SK-N-SH treated with all-trans-retinoic acid at 6 μM for 48 hours (cell line): Measurements from ENCODE around the gene NDOR1.

Experiments used
- BACH2 ChIP-seq: fragments of 250-450 bp; sonication (Bioruptor Pico); IDR thresholded peaks from 2 replicates; pipeline ENCODE4 v1.9.0; 2021; ENCODE audit warnings: mild to moderate bottlenecking, borderline replicate concordance
- CREB5 ChIP-seq: fragments of 250-450 bp; sonication (Bioruptor Pico); IDR thresholded peaks from 2 replicates; pipeline ENCODE4 v1.5.1; 2020; ENCODE audit warnings: low read depth, mild to moderate bottlenecking, moderate library complexity
- GLIS3 ChIP-seq: fragments of 250-450 bp; sonication (Bioruptor Pico); IDR thresholded peaks from 2 replicates; pipeline ENCODE4 v1.5.0; 2020; ENCODE audit warnings: mild to moderate bottlenecking, moderate library complexity
- PATZ1 ChIP-seq: fragments of 250-450 bp; sonication (Bioruptor Pico); IDR thresholded peaks from 2 replicates; pipeline ENCODE4 v1.8.0; 2020; ENCODE audit warnings: mild to moderate bottlenecking, moderate library complexity, borderline replicate concordance
- POU6F1 ChIP-seq: fragments of 250-450 bp; sonication (Bioruptor Pico); IDR thresholded peaks from 2 replicates; pipeline ENCODE4 v1.8.0; 2021; ENCODE audit warnings: low read depth, mild to moderate bottlenecking, moderate library complexity, borderline replicate concordance
- RARB ChIP-seq: fragments of 250-450 bp; sonication (Bioruptor Pico); IDR thresholded peaks from 2 replicates; pipeline ENCODE4 v1.8.0; 2021; ENCODE audit warnings: mild to moderate bottlenecking, moderate library complexity
- TCF4 ChIP-seq: fragments of 250-450 bp; sonication (Bioruptor Pico); IDR thresholded peaks from 2 replicates; pipeline ENCODE4 v1.8.0; 2021; ENCODE audit warnings: mild to moderate bottlenecking, moderate library complexity, borderline replicate concordance
- TSHZ2 ChIP-seq: fragments of 250-450 bp; sonication (Bioruptor Pico); IDR thresholded peaks from 2 replicates; pipeline ENCODE4 v1.5.0; 2020; ENCODE audit warnings: mild to moderate bottlenecking, moderate library complexity
- ZNF565 ChIP-seq: fragments of 450-650 bp; formaldehyde crosslinking; conservative IDR thresholded peaks from 2 replicates; pipeline ENCODE4 v1.5.0; 2020; ENCODE audit warnings: low read depth, mild to moderate bottlenecking, moderate library complexity

- TF ChIP-seq CREB5 (CRISPR knock-in tag) (no peak), PATZ1 (CRISPR knock-in tag) (no peak), BACH2 (no peak), POU6F1 (CRISPR knock-in tag) (no peak), TCF4 (CRISPR knock-in tag) (no peak), GLIS3 (no peak), RARB (CRISPR knock-in tag) (no peak), ZNF565 (CRISPR knock-in tag) (no peak), TSHZ2 (no peak)
Measured at GRCh38 chr9:137192448-137192780, 13.1 kb upstream of the NDOR1 start.
